ENCODE measurements around the gene SPC25.

The SPC25 gene

DNA sequence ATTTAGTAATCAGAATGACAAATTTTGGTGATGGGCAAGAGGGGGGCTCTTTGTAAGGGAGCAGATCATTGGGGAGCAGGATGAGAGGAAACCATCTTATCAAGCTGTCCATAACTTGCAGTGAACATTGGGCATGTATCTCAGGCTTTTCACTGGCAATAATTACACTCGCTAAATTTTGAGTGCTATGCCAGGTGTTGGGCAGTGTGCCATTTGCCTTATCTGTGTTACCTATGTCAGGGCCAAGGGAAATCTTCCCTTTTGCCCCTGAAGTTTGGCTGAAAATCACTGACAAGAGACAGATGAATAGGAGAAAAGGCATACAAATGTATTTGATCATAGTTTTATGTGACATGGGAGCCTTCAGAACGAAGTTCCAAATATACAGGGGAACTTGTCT, 48.8 kb downstream of the SPC25 start:
- DNase-seq (ENCODE audit: low spot score) = no peak

DNA sequence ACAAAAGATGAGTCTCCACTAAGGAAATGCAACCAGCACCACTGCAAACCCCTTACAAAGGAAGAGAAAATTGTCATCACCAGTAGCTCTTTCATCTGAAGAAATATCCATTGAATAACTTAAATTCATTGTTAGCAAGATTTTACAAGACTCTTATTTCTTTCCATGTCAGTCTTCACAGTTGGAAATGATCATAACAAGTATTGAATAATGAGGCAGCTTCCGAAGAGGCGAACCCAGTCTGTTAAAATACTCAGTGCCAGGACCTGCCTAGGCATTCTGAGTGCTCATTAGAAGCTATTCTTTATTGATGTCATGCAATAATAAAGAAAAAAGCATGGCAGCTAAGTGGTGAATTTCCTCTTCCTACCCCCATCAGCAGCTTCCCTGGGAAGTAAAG, 54.3 kb downstream of the SPC25 start:
- DNase-seq (ENCODE audit: low spot score) = no peak

DNA sequence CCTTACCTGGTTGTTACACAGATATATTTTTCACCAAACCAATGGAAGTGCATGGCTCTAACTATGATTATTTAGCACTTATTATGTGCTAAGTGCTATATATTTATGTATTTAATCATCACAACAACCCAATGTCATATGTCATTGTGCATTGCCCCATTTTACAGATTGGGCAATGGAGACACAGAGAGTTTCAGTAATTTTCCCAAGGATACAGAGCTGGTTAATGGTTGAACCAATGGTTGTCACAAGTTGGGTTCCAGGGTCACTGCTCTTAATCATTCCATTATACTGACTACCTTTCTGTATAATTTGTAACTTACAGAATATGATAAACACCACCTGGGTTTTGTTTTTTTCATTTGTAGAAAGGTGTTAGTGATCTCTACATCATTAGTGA, 58.6 kb downstream of the SPC25 start:
- no peak for DNase-seq (ENCODE audit: low spot score)

DNA sequence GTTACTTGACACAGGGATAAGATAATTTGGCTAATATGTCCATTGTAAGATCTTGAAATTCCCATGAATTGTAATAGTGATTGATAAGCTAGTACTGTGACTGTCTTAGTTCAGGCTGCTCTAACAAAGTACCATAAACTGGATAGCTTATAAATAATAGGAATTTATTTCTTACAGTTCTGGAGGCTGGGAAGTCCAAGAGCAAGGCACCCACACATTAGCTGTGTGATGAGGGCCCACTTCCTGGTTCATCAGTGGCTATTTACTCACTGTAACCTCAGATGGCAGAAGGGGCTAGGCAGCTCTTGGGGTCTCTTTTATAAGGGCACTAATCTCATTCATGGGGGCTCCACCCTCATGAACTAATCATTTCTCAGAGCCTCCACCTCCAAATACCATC, 59.3 kb downstream of the SPC25 start:
- DNase-seq (ENCODE audit: low spot score) = no peak

DNA sequence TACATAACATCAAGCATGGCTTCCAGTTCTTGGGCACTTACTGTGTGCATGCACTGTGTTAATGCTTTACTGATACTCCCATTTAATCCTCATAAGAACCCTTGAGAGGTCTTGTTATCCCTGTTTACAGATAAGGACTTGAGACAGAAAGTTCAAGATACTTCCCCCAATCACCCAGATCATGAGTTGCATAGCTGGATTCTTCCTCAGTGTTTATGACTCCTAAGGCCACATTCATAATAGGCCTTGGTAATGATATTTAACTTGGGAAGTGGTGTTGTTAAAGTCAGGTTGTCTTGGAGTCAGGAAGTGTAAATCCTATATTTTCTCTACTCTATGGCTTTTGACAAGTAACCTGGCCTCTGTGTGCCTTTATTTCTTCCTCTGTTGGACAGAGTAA, 65.1 kb downstream of the SPC25 start:
- no peak for DNase-seq (ENCODE audit: low spot score)

DNA sequence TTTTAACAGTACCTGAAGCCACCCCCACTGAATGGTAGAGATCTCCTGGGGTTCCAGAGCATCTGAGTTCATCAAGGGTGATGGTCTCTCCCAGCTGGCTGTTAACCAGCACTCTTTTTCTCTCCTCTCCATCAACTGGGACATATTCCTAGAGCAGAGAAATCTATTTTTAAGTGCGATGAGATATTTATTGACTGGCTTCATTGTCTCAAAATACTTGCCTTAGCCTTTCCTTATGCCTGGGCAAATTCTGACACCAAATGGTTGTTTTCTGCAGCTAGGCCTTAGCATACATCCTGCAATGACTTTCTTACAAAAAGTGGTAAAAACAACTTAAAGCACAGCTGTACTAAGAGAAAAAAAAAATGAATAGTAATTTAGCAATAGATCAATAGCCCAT, 68.2 kb downstream of the SPC25 start:
- DNase-seq (ENCODE audit: low spot score) = no peak

DNA sequence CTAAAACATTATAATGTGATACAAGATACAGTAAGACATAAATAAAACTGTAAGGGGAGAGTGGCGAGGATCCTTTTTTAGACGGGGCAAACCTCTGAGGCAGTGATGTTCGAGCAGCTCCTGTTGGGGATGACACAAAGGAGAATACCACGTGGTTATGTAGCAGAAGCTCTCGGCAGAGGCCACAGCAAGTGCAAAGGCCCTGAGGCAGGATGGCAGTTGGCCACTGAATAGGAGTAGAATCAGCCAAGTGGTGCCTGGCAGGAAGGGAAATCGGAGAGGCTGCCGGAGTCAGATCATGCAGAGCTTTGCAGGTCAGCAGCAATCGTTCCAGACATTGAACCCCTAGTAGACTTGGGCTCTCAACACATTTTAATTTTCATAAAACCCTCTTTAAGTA, 68.7 kb downstream of the SPC25 start:
- no peak for DNase-seq (ENCODE audit: low spot score)
